ENCODE measurements around the gene PHYHIPL.
"Not testable (repeated sequence)": the region's sequence is repeated elsewhere in the genome, so short reads cannot be mapped to it uniquely, and the experiment has no call there.

PHYHIPL gene

DNA sequence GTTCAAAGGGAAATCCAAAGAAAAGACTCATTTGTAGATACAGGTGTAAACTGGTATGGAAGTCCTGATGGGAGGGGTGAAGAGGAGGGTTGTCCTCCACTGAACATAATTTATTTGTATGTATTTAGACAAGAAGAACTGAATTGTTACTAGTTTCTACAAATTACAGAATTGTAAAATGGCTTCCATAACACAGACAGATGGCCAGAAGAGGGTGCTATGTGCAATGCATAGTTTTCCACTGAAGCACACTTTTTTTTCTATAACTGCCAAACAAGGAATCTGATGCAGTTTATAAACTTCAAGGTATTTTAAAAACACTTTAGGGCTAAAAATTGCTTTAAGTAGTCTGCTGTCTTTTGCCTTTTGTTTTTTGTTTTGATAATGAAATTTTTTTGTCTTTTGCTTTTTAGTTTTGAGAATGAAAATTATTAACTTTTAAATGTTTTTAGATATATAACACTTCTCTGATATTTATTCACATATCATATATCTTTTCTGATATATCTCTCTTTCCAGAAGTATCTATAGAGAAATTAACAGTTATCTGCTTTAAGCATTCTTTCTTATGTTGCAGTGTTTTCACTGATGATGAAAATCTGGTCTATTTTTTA, 58.5 kb downstream of the PHYHIPL start:
- DNase-seq, result peak; percentile 58
- in situ Hi-C loops (cut with HindIII; ENCODE audit: low pct_ligation_motif_present, low sequenced_read_pairs), result loop anchor here (25.0 kb wide), 1 partner anchor 352 kb away; no protein-coding TSS in a partner anchor
- Histone ChIP-seq H3K27ac (no peak overlapping the region), H3K27me3 (replicated peaks) (no peaks in the 10 kb centered on the region), H3K4me3 (ENCODE audit: low read depth, low read length) (no peak overlapping the region), H3K36me3 (replicated peaks) (no peaks in the 10 kb centered on the region)
- TF ChIP-seq, protein P1, sequence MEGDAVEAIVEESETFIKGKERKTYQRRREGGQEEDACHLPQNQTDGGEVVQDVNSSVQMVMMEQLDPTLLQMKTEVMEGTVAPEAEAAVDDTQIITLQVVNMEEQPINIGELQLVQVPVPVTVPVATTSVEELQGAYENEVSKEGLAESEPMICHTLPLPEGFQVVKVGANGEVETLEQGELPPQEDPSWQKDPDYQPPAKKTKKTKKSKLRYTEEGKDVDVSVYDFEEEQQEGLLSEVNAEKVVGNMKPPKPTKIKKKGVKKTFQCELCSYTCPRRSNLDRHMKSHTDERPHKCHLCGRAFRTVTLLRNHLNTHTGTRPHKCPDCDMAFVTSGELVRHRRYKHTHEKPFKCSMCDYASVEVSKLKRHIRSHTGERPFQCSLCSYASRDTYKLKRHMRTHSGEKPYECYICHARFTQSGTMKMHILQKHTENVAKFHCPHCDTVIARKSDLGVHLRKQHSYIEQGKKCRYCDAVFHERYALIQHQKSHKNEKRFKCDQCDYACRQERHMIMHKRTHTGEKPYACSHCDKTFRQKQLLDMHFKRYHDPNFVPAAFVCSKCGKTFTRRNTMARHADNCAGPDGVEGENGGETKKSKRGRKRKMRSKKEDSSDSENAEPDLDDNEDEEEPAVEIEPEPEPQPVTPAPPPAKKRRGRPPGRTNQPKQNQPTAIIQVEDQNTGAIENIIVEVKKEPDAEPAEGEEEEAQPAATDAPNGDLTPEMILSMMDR (IDR thresholded peaks at IDR 0.05; ENCODE audit: low read depth, low read length, missing control alignments), result peak; percentile 71

DNA sequence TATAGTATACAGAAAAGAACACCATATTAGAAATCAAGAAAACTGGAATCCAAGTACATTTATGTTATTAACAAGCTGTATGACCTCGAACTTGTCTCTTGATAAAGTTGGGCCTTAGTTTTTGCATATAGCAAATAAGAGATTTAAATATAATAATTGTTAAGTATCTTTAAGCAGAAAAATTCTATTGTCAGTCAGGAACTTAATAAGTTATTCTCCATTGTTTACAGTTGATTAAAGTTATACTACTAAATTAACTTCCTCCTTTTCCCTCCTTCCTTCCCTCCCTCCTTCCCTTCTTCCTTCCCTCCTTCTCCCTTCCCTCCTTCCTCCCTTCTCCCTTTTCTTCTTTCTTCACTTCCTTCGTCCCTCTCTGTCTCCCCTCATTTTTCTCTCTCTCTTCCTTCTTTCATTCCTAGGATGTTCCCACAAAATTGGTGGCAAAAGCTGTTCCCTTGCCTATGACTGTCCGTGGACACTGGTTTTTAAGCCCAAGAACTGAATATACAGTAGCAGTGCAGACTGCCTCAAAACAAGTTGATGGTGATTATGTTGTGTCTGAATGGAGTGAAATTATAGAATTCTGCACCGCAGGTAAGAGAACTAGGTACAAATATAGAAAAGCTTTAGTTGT, 59.7 kb downstream of the PHYHIPL start:
- in situ Hi-C loops (cut with HindIII; ENCODE audit: low pct_ligation_motif_present, low sequenced_read_pairs), result loop anchor here (25.0 kb wide), 1 partner anchor 351 kb away; no protein-coding TSS in a partner anchor
- DNase-seq, result no peak
- Histone ChIP-seq H3K36me3 (replicated peaks) (no peaks in the 10 kb centered on the region), H3K27me3 (replicated peaks) (no peaks in the 10 kb centered on the region), H3K4me3 (ENCODE audit: low read depth, low read length) (no peak overlapping the region), H3K27ac (no peak overlapping the region)
- TF ChIP-seq, protein P1 (IDR thresholded peaks at IDR 0.05; ENCODE audit: low read depth, low read length, missing control alignments), result no peak

DNA sequence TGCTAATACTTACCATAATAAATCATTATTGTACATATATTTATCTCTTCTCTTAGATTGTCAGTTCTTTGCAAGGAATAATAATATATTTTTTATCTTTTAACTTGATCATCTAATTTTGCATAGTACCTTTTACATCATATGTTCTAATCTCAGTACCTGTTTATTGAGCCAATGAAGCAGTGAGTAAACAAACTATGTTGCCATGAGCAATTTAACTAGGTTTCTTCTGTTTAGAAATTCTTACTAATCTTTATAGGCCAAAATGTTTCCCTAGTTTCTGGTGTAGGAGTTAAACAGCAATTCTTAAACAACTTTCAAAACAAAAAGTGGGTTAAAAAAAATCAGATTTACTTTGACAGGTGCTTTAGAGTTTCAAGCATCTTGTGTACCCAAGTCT, 61.3 kb downstream of the PHYHIPL start:
- Histone ChIP-seq H3K27ac (no peak overlapping the region), H3K27me3 (replicated peaks) (no peaks in the 10 kb centered on the region), H3K4me3 (ENCODE audit: low read depth, low read length) (no peak overlapping the region), H3K36me3 (replicated peaks) (no peaks in the 10 kb centered on the region)
- no peak for DNase-seq
- TF ChIP-seq, protein P1 (IDR thresholded peaks at IDR 0.05; ENCODE audit: low read depth, low read length, missing control alignments), result no peak
- in situ Hi-C loops (cut with HindIII; ENCODE audit: low pct_ligation_motif_present, low sequenced_read_pairs), result loop anchor here (25.0 kb wide), 1 partner anchor 350 kb away; no protein-coding TSS in a partner anchor

DNA sequence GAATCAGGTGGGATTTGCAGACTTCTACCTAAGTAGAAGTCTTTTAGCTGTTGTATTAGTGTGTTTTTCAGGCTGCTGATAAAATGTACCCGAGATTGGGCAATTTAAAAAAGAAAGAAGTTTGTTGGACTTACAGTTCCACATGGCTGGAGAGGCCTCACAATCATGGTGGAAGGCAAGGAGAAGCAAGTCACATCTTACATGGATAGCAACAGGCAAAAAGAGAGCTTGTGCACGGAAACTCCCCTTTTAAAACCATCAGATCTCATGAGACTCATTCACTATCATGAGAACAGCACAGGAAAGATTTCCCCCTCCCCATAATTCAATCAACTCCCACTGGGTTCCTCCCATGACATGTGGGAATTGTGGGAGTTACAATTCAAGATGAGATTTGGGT, 62.7 kb downstream of the PHYHIPL start:
- in situ Hi-C loops (cut with HindIII; ENCODE audit: low pct_ligation_motif_present, low sequenced_read_pairs), result loop anchor here (25.0 kb wide), 1 partner anchor 348 kb away; no protein-coding TSS in a partner anchor
- not testable (repeated sequence) for DNase-seq

DNA sequence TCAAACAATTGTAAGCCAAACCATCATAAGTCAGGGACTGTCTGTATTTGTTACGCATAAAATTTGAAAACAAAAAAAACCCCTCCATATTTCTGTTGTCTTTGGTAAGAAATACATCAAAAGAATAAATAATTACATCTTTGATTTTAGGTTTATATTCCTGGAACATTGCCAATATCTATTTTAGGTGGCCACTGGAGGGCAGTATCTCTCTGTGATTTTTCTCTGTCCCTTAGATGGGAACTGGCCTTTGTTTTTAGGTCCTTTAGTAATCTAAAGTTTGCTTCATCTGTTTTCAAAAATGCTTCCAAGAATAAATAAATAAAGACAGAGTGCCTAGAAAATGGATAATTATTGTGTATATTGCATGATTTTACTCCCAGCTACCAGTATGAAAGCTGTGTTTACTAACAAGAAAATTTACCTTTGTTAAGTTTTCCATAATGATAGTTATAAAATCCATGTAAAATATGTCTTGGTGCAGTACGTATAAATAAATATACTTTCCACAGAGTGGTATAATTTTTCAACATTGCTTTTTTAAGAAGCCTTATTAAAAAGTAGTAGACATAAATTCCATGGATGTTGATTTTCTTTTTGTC, 64.2 kb downstream of the PHYHIPL start:
- DNase-seq, result peak; percentile 20
- no peak overlapping the region for H3K27ac ChIP-seq
- TF ChIP-seq, protein P1 (IDR thresholded peaks at IDR 0.05; ENCODE audit: low read depth, low read length, missing control alignments), result peak; percentile 37
- H3K36me3 ChIP-seq (replicated peaks), result no peaks in the 10 kb centered on the region
- H3K27me3 ChIP-seq (replicated peaks), result no peaks in the 10 kb centered on the region
- H3K4me3 ChIP-seq (ENCODE audit: low read depth, low read length), result no peak overlapping the region
- in situ Hi-C loops (cut with HindIII; ENCODE audit: low pct_ligation_motif_present, low sequenced_read_pairs), result loop anchor here (25.0 kb wide), 1 partner anchor 347 kb away; no protein-coding TSS in a partner anchor

More for the DNA sequence above, 62.7 kb downstream of the PHYHIPL start:
- H3K4me3 ChIP-seq (ENCODE audit: low read depth, low read length); H3K36me3 ChIP-seq (replicated peaks); H3K27ac ChIP-seq; H3K27me3 ChIP-seq (replicated peaks): not testable (repeated sequence)

DNA sequence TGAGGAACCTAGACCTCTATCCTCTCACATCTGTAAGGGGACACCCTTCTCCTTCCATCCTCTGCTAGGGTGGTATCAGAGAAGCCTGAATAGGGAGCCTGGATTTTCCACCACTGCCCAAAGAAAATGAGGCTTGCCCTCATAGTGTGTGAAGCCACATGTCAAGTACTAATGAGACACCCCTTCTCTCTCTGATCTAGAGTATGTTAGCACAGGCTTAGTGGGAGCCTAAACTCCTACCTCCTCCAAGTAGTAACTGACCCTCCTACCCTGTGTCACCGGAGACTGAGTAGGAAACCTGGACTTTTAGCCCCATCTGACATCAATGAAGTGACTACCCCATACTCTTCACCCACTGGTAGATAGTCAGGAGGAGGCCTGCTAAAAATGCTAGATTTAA, 65.6 kb downstream of the PHYHIPL start:
- no peak for DNase-seq
- TF ChIP-seq, protein P1 (IDR thresholded peaks at IDR 0.05; ENCODE audit: low read depth, low read length, missing control alignments), result no peak
- Histone ChIP-seq H3K36me3 (replicated peaks) (no peaks in the 10 kb centered on the region), H3K27me3 (replicated peaks) (no peaks in the 10 kb centered on the region), H3K4me3 (ENCODE audit: low read depth, low read length) (no peak overlapping the region), H3K27ac (no peak overlapping the region)
- in situ Hi-C loops (cut with HindIII; ENCODE audit: low pct_ligation_motif_present, low sequenced_read_pairs), result loop anchor here (25.0 kb wide), 1 partner anchor 345 kb away; no protein-coding TSS in a partner anchor

Measured in brain microvascular endothelial cell (primary cell).